SU-DHL-6 (cell line): ENCODE measurements around the gene MYO18A.

Experiments
- H2AFZ ChIP-seq: fragments of 200-600 bp; sonication (generic); 2 replicates; pipeline ENCODE4 v1.6.1; 2014; ENCODE audit warnings: low read depth, mild to moderate bottlenecking, moderate library complexity, mixed read lengths, antibody characterized with exemption, low read length; ENCODE audit not compliant: severe bottlenecking
- H3F3A ChIP-seq: fragments of 200-600 bp; shearing (Covaris generic); 2 replicates; pipeline ENCODE4 v1.6.0; 2016; ENCODE audit warnings: antibody characterized with exemption, mild to moderate bottlenecking; ENCODE audit not compliant: insufficient read depth
- H3K27ac ChIP-seq: fragments of 200-600 bp; sonication (generic); 2 replicates; pipeline ENCODE4 v1.5.1; 2016; ENCODE audit warnings: low read depth, mild to moderate bottlenecking, low read length, moderate library complexity, mixed read lengths
- H3K27me3 ChIP-seq: fragments of 200-600 bp; sonication (generic), shearing (Covaris generic); 2 replicates; pipeline ENCODE4 v1.6.0; 2014; ENCODE audit warnings: mild to moderate bottlenecking, low read length
- H3K36me3 ChIP-seq: fragments of 200-600 bp; sonication (generic); 2 replicates; pipeline ENCODE4 v1.6.1; 2014; ENCODE audit warnings: mild to moderate bottlenecking, low read length, mixed read lengths
- H3K4me2 ChIP-seq: fragments of 300-600, 200-600 bp; shearing (Covaris generic), sonication (generic); 2 replicates; pipeline ENCODE4 v1.6.0; 2014; ENCODE audit warnings: low read length, low read depth, mild to moderate bottlenecking; ENCODE audit not compliant: poor library complexity, severe bottlenecking
- H3K4me3 ChIP-seq: fragments of 200-600 bp; sonication (generic); 2 replicates; pipeline ENCODE4 v1.5.1; 2014; ENCODE audit warnings: antibody characterized with exemption, low read length, mild to moderate bottlenecking, mixed read lengths; ENCODE audit not compliant: insufficient read depth, poor library complexity, severe bottlenecking
- H3K79me2 ChIP-seq: fragments of 200-600 bp; sonication (generic); 2 replicates; pipeline ENCODE4 v1.6.1; 2014; ENCODE audit warnings: mild to moderate bottlenecking, low read length, moderate library complexity; ENCODE audit not compliant: insufficient read depth
- H3K9ac ChIP-seq: fragments of 200-600 bp; sonication (generic); 2 replicates; pipeline ENCODE4 v1.7.0; 2014; ENCODE audit warnings: mild to moderate bottlenecking, low read length
- H3K9me2 ChIP-seq: fragments of 200-600 bp; sonication (generic); replicated peaks from 2 replicates; pipeline ENCODE4 v1.6.1; 2014; ENCODE audit warnings: low read length; ENCODE audit not compliant: insufficient read depth
- H3K9me3 ChIP-seq: fragments of 200-600 bp; sonication (generic); 2 replicates; pipeline ENCODE4 v1.6.1; 2014; ENCODE audit warnings: low read length, mixed read lengths; ENCODE audit not compliant: insufficient read depth
- H4K20me1 ChIP-seq: fragments of 200-600 bp; sonication (generic); 2 replicates; pipeline ENCODE4 v1.6.1; 2014; ENCODE audit warnings: low read depth, mild to moderate bottlenecking, antibody characterized with exemption, low read length, moderate library complexity, mixed read lengths
- CTCF ChIP-seq: fragments of 200-600 bp; sonication (generic); IDR thresholded peaks from one replicate; pipeline ENCODE4 v1.5.1; 2017; ENCODE audit warnings: antibody characterized with exemption, mild to moderate bottlenecking, low read length, moderate library complexity; ENCODE audit not compliant: insufficient read depth, poor library complexity, severe bottlenecking
- EZH2phosphoT487 ChIP-seq: fragments of 200-600 bp; sonication (generic), shearing (Covaris generic); conservative IDR thresholded peaks from 2 replicates; pipeline ENCODE4 v1.6.1; 2018; ENCODE audit warnings: mild to moderate bottlenecking, antibody characterized with exemption, low read length, moderate library complexity, mixed read lengths

The MYO18A gene

GRCh38 chr17:29103341-29103740 is 76.9 kb downstream of the MYO18A start:
- no peaks in the 10 kb centered on the region for H3K36me3 ChIP-seq
- H3K9me3 ChIP-seq = no peaks in the 10 kb centered on the region
- no peak overlapping the region for H3K27ac ChIP-seq

GRCh38 chr17:29102741-29103181 is 77.4 kb downstream of the MYO18A start:
- Histone ChIP-seq H3K27ac (no peak overlapping the region), H3F3A (no peaks in the 10 kb centered on the region), H3K27me3 (no peaks in the 10 kb centered on the region), H3K4me2 (no peak overlapping the region), H3K9me2 (no peaks in the 10 kb centered on the region), H4K20me1 (no peaks in the 10 kb centered on the region), H3K9me3 (no peaks in the 10 kb centered on the region), H3K9ac (no peak overlapping the region), H3K36me3 (no peaks in the 10 kb centered on the region), H2AFZ (no peak overlapping the region), H3K4me3 (no peak overlapping the region), H3K79me2 (no peaks in the 10 kb centered on the region)
- no peak for TF ChIP-seq CTCF
- no peak for TF ChIP-seq EZH2phosphoT487

More at GRCh38 chr17:29103341-29103740, 76.9 kb downstream of the MYO18A start:
- TF ChIP-seq EZH2phosphoT487 (no peak), CTCF (no peak)
- H3K27me3 ChIP-seq = no peaks in the 10 kb centered on the region
- no peak overlapping the region for H3K9ac ChIP-seq
- H3K79me2 ChIP-seq = no peaks in the 10 kb centered on the region
- H3K4me2 ChIP-seq = no peak overlapping the region
- H2AFZ ChIP-seq = no peak overlapping the region
- no peaks in the 10 kb centered on the region for H3K9me2 ChIP-seq
- no peak overlapping the region for H3K4me3 ChIP-seq
- no peaks in the 10 kb centered on the region for H4K20me1 ChIP-seq
- no peaks in the 10 kb centered on the region for H3F3A ChIP-seq

- Histone ChIP-seq H3K79me2 (no peaks in the 10 kb centered on the region), H3K9me2 (no peaks in the 10 kb centered on the region), H3K9me3 (no peaks in the 10 kb centered on the region), H3K27me3 (no peaks in the 10 kb centered on the region), H3K27ac (no peak overlapping the region), H3K9ac (no peak overlapping the region), H3K36me3 (no peaks in the 10 kb centered on the region), H3F3A (no peaks in the 10 kb centered on the region), H3K4me2 (no peak overlapping the region), H3K4me3 (no peak overlapping the region), H2AFZ (no peak overlapping the region), H4K20me1 (no peaks in the 10 kb centered on the region)
- TF ChIP-seq CTCF (no peak), EZH2phosphoT487 (no peak)
These were observed 78.2 kb downstream of the MYO18A start for GRCh38 chr17:29102046-29102445.

- H3K9me3 ChIP-seq = no peaks in the 10 kb centered on the region
- H3K4me3 ChIP-seq = no peak overlapping the region
- H3K27me3 ChIP-seq = no peaks in the 10 kb centered on the region
- no peaks in the 10 kb centered on the region for H3K9me2 ChIP-seq
- H3K79me2 ChIP-seq = no peaks in the 10 kb centered on the region
- no peak overlapping the region for H3K27ac ChIP-seq
- H3K9ac ChIP-seq = no peak overlapping the region
- H3K36me3 ChIP-seq = no peaks in the 10 kb centered on the region
- no peaks in the 10 kb centered on the region for H3F3A ChIP-seq
- no peak overlapping the region for H2AFZ ChIP-seq
- no peaks in the 10 kb centered on the region for H4K20me1 ChIP-seq
- H3K4me2 ChIP-seq = no peak overlapping the region
- TF ChIP-seq CTCF = no peak
- TF ChIP-seq EZH2phosphoT487 = no peak
These were observed 79.9 kb downstream of the MYO18A start for GRCh38 chr17:29100296-29100695.
